DOHH2 (cell line): Measurements from ENCODE around the gene ATP10A.

ENCODE experiments used
- H3F3A ChIP-seq: fragments of 200-600 bp; sonication (generic), shearing (Covaris generic); 2 replicates; pipeline ENCODE4 v1.6.0; 2016; ENCODE audit warnings: antibody characterized with exemption, mild to moderate bottlenecking; ENCODE audit not compliant: control insufficient read depth, insufficient read depth
- H3K27ac ChIP-seq: fragments of 200-600 bp; sonication (generic); 2 replicates; pipeline ENCODE4 v1.5.1; 2014; ENCODE audit warnings: low read depth, mild to moderate bottlenecking, low read length, moderate library complexity
- H3K27me3 ChIP-seq: fragments of 200-600 bp; sonication (generic); 2 replicates; pipeline ENCODE4 v1.6.1; 2014; ENCODE audit warnings: mild to moderate bottlenecking, low read length, mixed read lengths; ENCODE audit not compliant: control insufficient read depth
- H3K36me3 ChIP-seq: fragments of 200-600 bp; sonication (generic); 2 replicates; pipeline ENCODE4 v1.6.1; 2014; ENCODE audit warnings: mild to moderate bottlenecking, low read length, moderate library complexity, mixed read lengths; ENCODE audit not compliant: control insufficient read depth
- H3K4me1 ChIP-seq: fragments of 200-600 bp; sonication (generic); 2 replicates; pipeline ENCODE4 v1.6.1; 2014; ENCODE audit warnings: mild to moderate bottlenecking, low read length, mixed read lengths; ENCODE audit not compliant: control insufficient read depth
- H3K4me2 ChIP-seq: fragments of 200-600 bp; sonication (generic); 2 replicates; pipeline ENCODE4 v1.6.0; 2014; ENCODE audit warnings: mild to moderate bottlenecking, low read length, moderate library complexity
- H3K4me3 ChIP-seq: fragments of 200-600 bp; sonication (generic); 2 replicates; pipeline ENCODE4 v1.5.1; 2014; ENCODE audit warnings: mild to moderate bottlenecking, low read length, mixed read lengths
- H3K79me2 ChIP-seq: fragments of 200-600 bp; sonication (generic); 2 replicates; pipeline ENCODE4 v1.6.1; 2014; ENCODE audit warnings: mild to moderate bottlenecking, low read length, mixed read lengths; ENCODE audit not compliant: control insufficient read depth
- H3K9me2 ChIP-seq: fragments of 200-600 bp; sonication (generic); replicated peaks from 2 replicates; pipeline ENCODE4 v1.6.1; 2014; ENCODE audit warnings: mild to moderate bottlenecking, low read length, mixed read lengths; ENCODE audit not compliant: control insufficient read depth
- H3K9me3 ChIP-seq: fragments of 200-600 bp; sonication (generic); 2 replicates; pipeline ENCODE4 v1.6.1; 2014; ENCODE audit warnings: antibody characterized with exemption, low read length, mixed read lengths; ENCODE audit not compliant: control insufficient read depth, insufficient read depth
- H4K20me1 ChIP-seq: fragments of 200-600 bp; sonication (generic); 2 replicates; pipeline ENCODE4 v1.6.0; 2014; ENCODE audit warnings: low read depth, mild to moderate bottlenecking, antibody characterized with exemption, low read length, moderate library complexity; ENCODE audit not compliant: control insufficient read depth, insufficient read depth
- EZH2phosphoT487 ChIP-seq: fragments of 200-600 bp; sonication (generic); IDR thresholded peaks from 2 replicates; pipeline ENCODE4 v1.6.1; 2017; ENCODE audit warnings: borderline replicate concordance, mild to moderate bottlenecking, antibody characterized with exemption, low read length, moderate library complexity, mixed read lengths
- TF ChIP-seq, protein P1 (sequence below): fragments of 200-600 bp; sonication (generic); IDR thresholded peaks from one replicate; pipeline ENCODE4 v1.5.1; 2014; ENCODE audit warnings: antibody characterized with exemption, mild to moderate bottlenecking, low read depth, low read length; ENCODE audit not compliant: poor library complexity, severe bottlenecking

The ATP10A gene

GRCh38 chr15:25727116-25727515 is 136.0 kb downstream of the ATP10A start:
- Histone ChIP-seq H3F3A (no peaks in the 10 kb centered on the region), H4K20me1 (no peaks in the 10 kb centered on the region), H3K27ac (no peak overlapping the region), H3K27me3 (no peaks in the 10 kb centered on the region), H3K9me2 (no peaks in the 10 kb centered on the region), H3K36me3 (no peaks in the 10 kb centered on the region), H3K9me3 (peaks cover 13% of the 10 kb centered on the region; the same call in 1 of the 2 replicates), H3K4me2 (no peak overlapping the region), H3K4me3 (no peak overlapping the region), H3K79me2 (no peaks in the 10 kb centered on the region), H3K4me1 (no peaks in the 10 kb centered on the region)
- TF ChIP-seq, protein P1, sequence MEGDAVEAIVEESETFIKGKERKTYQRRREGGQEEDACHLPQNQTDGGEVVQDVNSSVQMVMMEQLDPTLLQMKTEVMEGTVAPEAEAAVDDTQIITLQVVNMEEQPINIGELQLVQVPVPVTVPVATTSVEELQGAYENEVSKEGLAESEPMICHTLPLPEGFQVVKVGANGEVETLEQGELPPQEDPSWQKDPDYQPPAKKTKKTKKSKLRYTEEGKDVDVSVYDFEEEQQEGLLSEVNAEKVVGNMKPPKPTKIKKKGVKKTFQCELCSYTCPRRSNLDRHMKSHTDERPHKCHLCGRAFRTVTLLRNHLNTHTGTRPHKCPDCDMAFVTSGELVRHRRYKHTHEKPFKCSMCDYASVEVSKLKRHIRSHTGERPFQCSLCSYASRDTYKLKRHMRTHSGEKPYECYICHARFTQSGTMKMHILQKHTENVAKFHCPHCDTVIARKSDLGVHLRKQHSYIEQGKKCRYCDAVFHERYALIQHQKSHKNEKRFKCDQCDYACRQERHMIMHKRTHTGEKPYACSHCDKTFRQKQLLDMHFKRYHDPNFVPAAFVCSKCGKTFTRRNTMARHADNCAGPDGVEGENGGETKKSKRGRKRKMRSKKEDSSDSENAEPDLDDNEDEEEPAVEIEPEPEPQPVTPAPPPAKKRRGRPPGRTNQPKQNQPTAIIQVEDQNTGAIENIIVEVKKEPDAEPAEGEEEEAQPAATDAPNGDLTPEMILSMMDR: no peak
- no peak for TF ChIP-seq EZH2phosphoT487

GRCh38 chr15:25725758-25726157 is 137.4 kb downstream of the ATP10A start:
- H3K4me2 ChIP-seq: no peak overlapping the region
- H3F3A ChIP-seq: no peaks in the 10 kb centered on the region
- H3K79me2 ChIP-seq: no peaks in the 10 kb centered on the region
- no peak overlapping the region for H3K27ac ChIP-seq
- TF ChIP-seq, protein P1: no peak
- no peak for TF ChIP-seq EZH2phosphoT487
- no peaks in the 10 kb centered on the region for H3K4me1 ChIP-seq
- H3K9me2 ChIP-seq: no peaks in the 10 kb centered on the region
- no peaks in the 10 kb centered on the region for H4K20me1 ChIP-seq
- no peak overlapping the region for H3K4me3 ChIP-seq
- no peaks in the 10 kb centered on the region for H3K27me3 ChIP-seq
- H3K36me3 ChIP-seq: no peaks in the 10 kb centered on the region
- peaks cover 20% of the 10 kb centered on the region; the same call in 1 of the 2 replicates for H3K9me3 ChIP-seq

GRCh38 chr15:25724899-25725298 is 138.2 kb downstream of the ATP10A start:
- Histone ChIP-seq H3K27me3 (no peaks in the 10 kb centered on the region), H3K36me3 (no peaks in the 10 kb centered on the region), H3K9me3 (peaks cover 20% of the 10 kb centered on the region; the same call in 1 of the 2 replicates), H3K9me2 (no peaks in the 10 kb centered on the region), H3K79me2 (no peaks in the 10 kb centered on the region), H3K4me1 (no peaks in the 10 kb centered on the region), H3K4me2 (no peak overlapping the region), H3F3A (no peaks in the 10 kb centered on the region), H3K27ac (no peak overlapping the region), H3K4me3 (no peak overlapping the region), H4K20me1 (no peaks in the 10 kb centered on the region)
- TF ChIP-seq EZH2phosphoT487: no peak
- TF ChIP-seq, protein P1: no peak

DNA sequence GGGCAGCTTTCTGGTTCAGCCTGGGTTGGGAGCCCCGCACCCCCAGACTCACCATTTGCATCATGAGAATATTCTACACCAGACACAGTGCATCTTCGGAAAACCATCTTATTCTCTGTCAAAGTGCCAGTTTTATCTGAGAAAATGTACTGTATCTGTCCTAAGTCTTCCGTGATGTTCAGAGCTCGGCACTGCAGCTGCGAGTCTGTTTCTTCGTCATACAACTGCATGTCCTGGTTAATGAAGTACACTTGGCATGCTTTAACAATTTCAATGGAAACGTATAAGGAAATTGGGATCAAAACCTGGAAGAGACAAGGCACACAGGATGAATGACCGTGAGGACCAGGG is 141.5 kb downstream of the ATP10A start:
- H4K20me1 ChIP-seq: no peaks in the 10 kb centered on the region
- TF ChIP-seq, protein P1: no peak
- no peak for TF ChIP-seq EZH2phosphoT487
- H3K27me3 ChIP-seq: no peaks in the 10 kb centered on the region
- no peak overlapping the region for H3K27ac ChIP-seq
- no peak overlapping the region for H3K4me3 ChIP-seq
- no peaks in the 10 kb centered on the region for H3K9me2 ChIP-seq
- H3K79me2 ChIP-seq: no peaks in the 10 kb centered on the region
- H3K36me3 ChIP-seq: no peaks in the 10 kb centered on the region
- peaks cover 12% of the 10 kb centered on the region; the same call in 1 of the 2 replicates for H3K9me3 ChIP-seq
- H3K4me1 ChIP-seq: no peaks in the 10 kb centered on the region
- H3F3A ChIP-seq: no peaks in the 10 kb centered on the region
- no peak overlapping the region for H3K4me2 ChIP-seq
